Measurements from ENCODE around the gene NMB. TPM values are rescaled to one million over a fixed set of nuclear protein-coding genes. Genes with fewer than 3 reads are reported as not detected.
A peak's percentile ranks its signal among the peaks of the same experiment; 100 is the strongest.

The NMB gene
- total and polyA plus RNA-seq, 2 experiments from 2014 or later: 18.1 to 22.0 TPM

- H3K36me3 Mint-ChIP-seq (ENCODE audit: low read depth): peaks cover 31% of the 10 kb centered on the region
These were observed 3.9 kb downstream of the NMB start, which contains the start of gene WDR73 for GRCh38 chr15:84653910-84654688. Gene WDR73, minus strand, starts transcription at chr15:84654283. Its CDS starts 9 bp downstream, at chr15:84654274.

DNA sequence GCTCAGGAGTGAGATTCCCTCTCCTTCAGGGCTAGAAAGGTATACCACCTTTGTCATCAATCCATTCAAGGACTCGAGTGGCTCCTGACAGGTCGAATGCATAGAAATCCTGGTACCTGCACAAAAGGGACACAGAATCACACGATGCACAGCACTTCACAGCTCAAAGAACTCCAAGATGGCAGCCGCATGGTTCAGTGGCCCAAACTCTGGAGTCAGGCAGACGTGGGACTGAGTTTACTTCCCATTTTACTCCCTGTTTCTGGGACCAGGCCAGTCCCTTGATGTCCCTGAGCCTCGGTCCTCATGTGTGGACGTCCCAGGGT lies 4.5 kb downstream of the NMB start:
- Mint-ChIP-seq H3K36me3 (ENCODE audit: low read depth) (peaks cover 37% of the 10 kb centered on the region), H3K4me1 (peaks cover 17% of the 10 kb centered on the region; the same call in 2 of the 3 replicates), H3K27me3 (ENCODE audit: insufficient read depth, low read depth, poor library complexity) (peaks cover 13% of the 10 kb centered on the region), H3K9me3 (no peaks in the 10 kb centered on the region; the same call in 2 of the 3 replicates), H3K4me3 (peak overlapping the region; percentile 99), H3K27ac (peak overlapping the region; percentile 97)
- Histone ChIP-seq H3K36me3 (ENCODE audit: insufficient read depth) (peaks cover 23% of the 10 kb centered on the region; the same call in 1 of the 2 replicates), H2AFZ (peak overlapping the region; percentile 86), H3K27me3 (ENCODE audit: insufficient read depth) (peaks cover 12% of the 10 kb centered on the region), H3F3A (replicated peaks; ENCODE audit: low read depth) (peaks cover 15% of the 10 kb centered on the region), H3K9me2 (ENCODE audit: insufficient read depth) (no peaks in the 10 kb centered on the region), H3K4me1 (ENCODE audit: insufficient read depth) (peaks cover 17% of the 10 kb centered on the region), H4K20me1 (replicated peaks; ENCODE audit: insufficient read depth) (peaks cover 5% of the 10 kb centered on the region; the same call in 1 of the 2 replicates), H3K4me2 (peak overlapping the region; percentile 90), H3K4me3 (peak overlapping the region; percentile 98), H3K79me2 (replicated peaks; ENCODE audit: insufficient read depth) (peaks cover 24% of the 10 kb centered on the region), H3K27ac (ENCODE audit: low read depth) (peak overlapping the region; percentile 84)
- ATAC-seq (no peak), DNase-seq (ENCODE audit: low spot score) (no peak)
- TF ChIP-seq, protein P1, sequence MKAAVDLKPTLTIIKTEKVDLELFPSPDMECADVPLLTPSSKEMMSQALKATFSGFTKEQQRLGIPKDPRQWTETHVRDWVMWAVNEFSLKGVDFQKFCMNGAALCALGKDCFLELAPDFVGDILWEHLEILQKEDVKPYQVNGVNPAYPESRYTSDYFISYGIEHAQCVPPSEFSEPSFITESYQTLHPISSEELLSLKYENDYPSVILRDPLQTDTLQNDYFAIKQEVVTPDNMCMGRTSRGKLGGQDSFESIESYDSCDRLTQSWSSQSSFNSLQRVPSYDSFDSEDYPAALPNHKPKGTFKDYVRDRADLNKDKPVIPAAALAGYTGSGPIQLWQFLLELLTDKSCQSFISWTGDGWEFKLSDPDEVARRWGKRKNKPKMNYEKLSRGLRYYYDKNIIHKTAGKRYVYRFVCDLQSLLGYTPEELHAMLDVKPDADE (IDR thresholded peaks at IDR 0.05): no peak
- TF ChIP-seq JUNB (IDR thresholded peaks at IDR 0.05; ENCODE audit: unreplicated experiment) (no peak), EZH2phosphoT487 (IDR thresholded peaks at IDR 0.05; ENCODE audit: unreplicated experiment) (no peak), NANOG (IDR thresholded peaks at IDR 0.05; ENCODE audit: borderline replicate concordance) (no peak), ZNF114 (CRISPR knock-in tag; IDR thresholded peaks at IDR 0.05) (no peak)
- TF ChIP-seq, protein P2, sequence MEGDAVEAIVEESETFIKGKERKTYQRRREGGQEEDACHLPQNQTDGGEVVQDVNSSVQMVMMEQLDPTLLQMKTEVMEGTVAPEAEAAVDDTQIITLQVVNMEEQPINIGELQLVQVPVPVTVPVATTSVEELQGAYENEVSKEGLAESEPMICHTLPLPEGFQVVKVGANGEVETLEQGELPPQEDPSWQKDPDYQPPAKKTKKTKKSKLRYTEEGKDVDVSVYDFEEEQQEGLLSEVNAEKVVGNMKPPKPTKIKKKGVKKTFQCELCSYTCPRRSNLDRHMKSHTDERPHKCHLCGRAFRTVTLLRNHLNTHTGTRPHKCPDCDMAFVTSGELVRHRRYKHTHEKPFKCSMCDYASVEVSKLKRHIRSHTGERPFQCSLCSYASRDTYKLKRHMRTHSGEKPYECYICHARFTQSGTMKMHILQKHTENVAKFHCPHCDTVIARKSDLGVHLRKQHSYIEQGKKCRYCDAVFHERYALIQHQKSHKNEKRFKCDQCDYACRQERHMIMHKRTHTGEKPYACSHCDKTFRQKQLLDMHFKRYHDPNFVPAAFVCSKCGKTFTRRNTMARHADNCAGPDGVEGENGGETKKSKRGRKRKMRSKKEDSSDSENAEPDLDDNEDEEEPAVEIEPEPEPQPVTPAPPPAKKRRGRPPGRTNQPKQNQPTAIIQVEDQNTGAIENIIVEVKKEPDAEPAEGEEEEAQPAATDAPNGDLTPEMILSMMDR (conservative IDR thresholded peaks at IDR 0.05; ENCODE audit: low read depth in 2 of 2): no peak

More at GRCh38 chr15:84653910-84654688, 3.9 kb downstream of the NMB start, which contains the start of gene WDR73:
- H3F3A ChIP-seq (replicated peaks; ENCODE audit: low read depth): peaks cover 21% of the 10 kb centered on the region
- peak within 1 kb of the TSS; percentile 84 for H3K27ac ChIP-seq (ENCODE audit: low read depth)
- no peaks in the 10 kb centered on the region for H3K9me2 ChIP-seq (ENCODE audit: insufficient read depth)
- TF ChIP-seq, protein P2 (conservative IDR thresholded peaks at IDR 0.05; ENCODE audit: low read depth in 2 of 2): no peak
- TF ChIP-seq POLR2AphosphoS5 (IDR thresholded peaks at IDR 0.05; ENCODE audit: low read depth): peak; percentile 91
- TF ChIP-seq, protein P1 (IDR thresholded peaks at IDR 0.05): peak; percentile 85
- H3K4me3 ChIP-seq: peak within 1 kb of the TSS; percentile 98
- H3K4me2 ChIP-seq: peak within 1 kb of the TSS; percentile 90
- H3K27ac Mint-ChIP-seq: peak within 1 kb of the TSS; percentile 97
- H3K79me2 ChIP-seq (replicated peaks; ENCODE audit: insufficient read depth): peaks cover 24% of the 10 kb centered on the region
- H3K4me1 ChIP-seq (ENCODE audit: insufficient read depth): peaks cover 22% of the 10 kb centered on the region
- DNase-seq (ENCODE audit: low spot score) (peak; percentile 97), ATAC-seq (peak; percentile 67)
- H3K27me3 Mint-ChIP-seq (ENCODE audit: insufficient read depth, low read depth, poor library complexity): peaks cover 16% of the 10 kb centered on the region
- H3K27me3 ChIP-seq (ENCODE audit: insufficient read depth): peaks cover 12% of the 10 kb centered on the region
- H3K4me1 Mint-ChIP-seq: peaks cover 23% of the 10 kb centered on the region
- H2AFZ ChIP-seq: peak within 1 kb of the TSS; percentile 96
- H4K20me1 ChIP-seq (replicated peaks; ENCODE audit: insufficient read depth): no peaks in the 10 kb centered on the region; the same call in 1 of the 2 replicates
- no peaks in the 10 kb centered on the region; the same call in 2 of the 3 replicates for H3K9me3 Mint-ChIP-seq
- H3K4me3 Mint-ChIP-seq: peak within 1 kb of the TSS; percentile 99
- H3K36me3 ChIP-seq (ENCODE audit: insufficient read depth): 0 out of 2 replicates have a peak, but pooled peaks cover 23% of the 10 kb centered on the region
